ENCODE data around the gene MAZ. TPM values are rescaled to one million over a fixed set of nuclear protein-coding genes. Genes with fewer than 3 reads are reported as not detected.

The MAZ gene
- total RNA-seq, 1 experiment from 2014 or later, result 256 TPM

GRCh38 chr16:29820730-29821642 lies 14.7 kb downstream of the MAZ start:
- ChIA-PET POLR2A (interaction anchor here (1.5 to 4.3 kb wide), 6 partner anchors 13 to 200 kb away, joined by 3 to 14 read pairs (median 6); partner anchors contain the start of genes CDIPT, KIF22 and MAZ), RAD21 (ENCODE audit: low non-redundant PET in 1 of 2, low total read pairs in 2 of 2, uncharacterized antibody in 2 of 2, unreplicated experiment in 2 of 2) (interaction anchor here in 1 of 2 experiments (0.6 to 2.0 kb wide), 2 partner anchors 12 to 27 kb away, joined by 7 to 8 read pairs; no protein-coding TSS in a partner anchor), CTCF (interaction anchor here (0.9 to 3.3 kb wide), 6 partner anchors 13 to 212 kb away, joined by 3 to 28 read pairs (median 6); partner anchors contain the start of genes CDIPT and SEZ6L2)
- Histone ChIP-seq H3K9ac (ENCODE audit: low read length) (peak overlapping the region; percentile 67), H4K20me1 (ENCODE audit: insufficient read depth) (no peaks in the 10 kb centered on the region; the same call in 1 of the 2 replicates), H3K27ac (ENCODE audit: low read depth, low read length) (peak overlapping the region; percentile 98), H3K4me3 (replicated peaks in 1 of 2; ENCODE audit: low read depth in 1 of 2, low read length in 2 of 2) (peak overlapping the region; percentile 74 to 86), H2AFZ (ENCODE audit: low read depth, low read length, poor library complexity, severe bottlenecking) (no peak overlapping the region), H3K79me2 (ENCODE audit: insufficient read depth, low read length) (peaks cover 75% of the 10 kb centered on the region), H3K4me2 (ENCODE audit: low read length) (peak overlapping the region; percentile 78), H3K4me1 (ENCODE audit: control insufficient read depth in 1 of 2, insufficient read depth in 2 of 2, low read length in 2 of 2) (peaks cover 66 to 93% of the 10 kb centered on the region in 2 experiments), H3K36me3 (ENCODE audit: control insufficient read depth in 1 of 2, insufficient read depth in 2 of 2, low read length in 2 of 2) (peaks cover 0 to 8% of the 10 kb centered on the region in 2 experiments; a peak in 2 of 4 replicates), H3K9me3 (ENCODE audit: control insufficient read depth in 1 of 2, insufficient read depth in 1 of 2, low read depth in 1 of 2, low read length in 2 of 2) (no peaks in the 10 kb centered on the region), H3K27me3 (ENCODE audit: insufficient read depth, low read length) (no peaks in the 10 kb centered on the region), H3K9me2 (ENCODE audit: insufficient read depth) (no peaks in the 10 kb centered on the region)
- intact Hi-C loops (cut with micrococcal nuclease), result loop anchor here (2.0 kb wide), 1 partner anchor 200 kb away; no protein-coding TSS in a partner anchor
- DNase-seq (ENCODE audit: low read depth, low spot score) (no peak), ATAC-seq (peak; percentile 43)
- TSS peak; percentile 37 for BruUV-seq (replicated peaks)
- TF ChIP-seq POLR2A (IDR thresholded peaks at IDR 0.05; ENCODE audit: borderline replicate concordance, extremely low read depth, insufficient read depth, insufficient read length) (peak; percentile 6), POLR2AphosphoS5 (IDR thresholded peaks at IDR 0.05; ENCODE audit: low read depth, low read length) (peak; percentile 81), EZH2phosphoT487 (IDR thresholded peaks at IDR 0.05; ENCODE audit: borderline replicate concordance) (no peak), YY1 (IDR thresholded peaks at IDR 0.05; ENCODE audit: extremely low read depth, insufficient replicate concordance, low read depth, low read length) (peak; percentile 14)

DNA sequence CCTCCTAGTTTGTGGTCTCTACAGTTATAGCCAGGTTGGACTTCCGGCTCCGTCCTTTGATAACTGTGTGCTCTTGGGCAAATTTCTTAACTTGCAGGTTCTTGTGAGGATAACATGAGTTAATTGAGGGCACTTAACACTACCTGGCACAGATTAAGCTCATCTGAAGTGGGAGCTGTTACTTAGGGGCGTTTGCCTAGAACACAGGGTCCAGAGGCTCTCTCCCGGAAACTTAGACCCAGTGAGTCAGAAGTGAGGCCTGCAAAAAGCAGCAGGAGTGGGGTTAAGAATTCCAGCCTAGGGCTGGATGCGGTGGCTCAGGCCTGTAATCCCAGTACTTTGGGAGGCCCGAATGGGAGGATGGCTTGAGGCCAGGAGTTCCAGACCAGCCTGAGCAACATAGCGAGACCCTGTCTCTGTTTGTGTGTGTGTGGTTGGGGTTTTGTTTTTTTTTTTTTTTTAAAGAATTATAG lies 15.3 kb downstream of the MAZ start:
- Histone ChIP-seq H4K20me1 (ENCODE audit: insufficient read depth) (no peaks in the 10 kb centered on the region; the same call in 1 of the 2 replicates), H3K27ac (ENCODE audit: low read depth, low read length) (peak overlapping the region; percentile 98), H3K4me2 (ENCODE audit: low read length) (peak overlapping the region; percentile 78), H2AFZ (ENCODE audit: low read depth, low read length, poor library complexity, severe bottlenecking) (no peak overlapping the region), H3K79me2 (ENCODE audit: insufficient read depth, low read length) (peaks cover 74% of the 10 kb centered on the region), H3K9ac (ENCODE audit: low read length) (peak overlapping the region; percentile 67), H3K4me3 (replicated peaks in 1 of 2; ENCODE audit: low read depth in 1 of 2, low read length in 2 of 2) (peak overlapping the region; percentile 74 to 86), H3K27me3 (ENCODE audit: insufficient read depth, low read length) (no peaks in the 10 kb centered on the region), H3K9me3 (ENCODE audit: control insufficient read depth in 1 of 2, insufficient read depth in 1 of 2, low read depth in 1 of 2, low read length in 2 of 2) (no peaks in the 10 kb centered on the region), H3K36me3 (ENCODE audit: control insufficient read depth in 1 of 2, insufficient read depth in 2 of 2, low read length in 2 of 2) (peaks cover 0 to 8% of the 10 kb centered on the region in 2 experiments; a peak in 2 of 4 replicates), H3K9me2 (ENCODE audit: insufficient read depth) (no peaks in the 10 kb centered on the region), H3K4me1 (ENCODE audit: control insufficient read depth in 1 of 2, insufficient read depth in 2 of 2, low read length in 2 of 2) (peaks cover 70 to 99% of the 10 kb centered on the region in 2 experiments)
- BruUV-seq (replicated peaks), result no TSS peak
- DNase-seq (ENCODE audit: low read depth, low spot score) (peak; percentile 70), ATAC-seq (peak; percentile 49)
- POLR2A ChIA-PET, result interaction anchor here (1.2 to 4.3 kb wide), 4 partner anchors 17 to 199 kb away, joined by 3 to 14 read pairs (median 7); partner anchors contain the start of gene SEZ6L2
- TF ChIP-seq CEBPB (IDR thresholded peaks at IDR 0.05; ENCODE audit: low read depth) (no peak), ZFX (IDR thresholded peaks at IDR 0.05) (peak; percentile 37; the same call in 1 of the 2 replicates)
- RAD21 ChIA-PET (ENCODE audit: low non-redundant PET in 1 of 2, low total read pairs in 2 of 2, uncharacterized antibody in 2 of 2, unreplicated experiment in 2 of 2), result interaction anchor here in 1 of 2 experiments (0.6 to 0.7 kb wide), 2 partner anchors 13 to 117 kb away, joined by 4 to 7 read pairs; no protein-coding TSS in a partner anchor
- CTCF ChIA-PET, result interaction anchor here (0.9 to 3.3 kb wide), 2 partner anchors 27 to 211 kb away, joined by 3 to 28 read pairs; no protein-coding TSS in a partner anchor
- intact Hi-C loops (cut with micrococcal nuclease), result loop anchor here (2.0 kb wide), 1 partner anchor 199 kb away; no protein-coding TSS in a partner anchor
